ENCODE results near the gene CILP.

CILP gene

DNA sequence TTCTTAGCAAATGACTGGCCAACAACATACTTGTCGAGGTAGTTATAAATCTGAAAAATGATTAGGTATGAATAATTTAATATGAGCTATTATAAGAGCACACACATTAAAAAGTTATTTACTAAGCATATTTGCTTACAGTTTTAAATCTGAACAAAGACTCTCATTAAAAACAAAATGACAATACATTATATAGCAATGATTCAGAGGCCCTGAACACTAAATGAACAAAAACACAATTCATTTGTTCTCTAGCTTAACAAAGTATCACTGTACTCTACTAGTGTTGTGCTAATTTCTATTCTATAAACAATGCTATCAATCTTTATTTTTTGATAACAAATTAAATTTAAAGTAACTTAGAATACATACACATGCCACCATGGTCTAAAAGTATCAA is 47.1 kb downstream of the CILP start:
- POLR2A ChIA-PET = no interaction called here
- WGBS (ENCODE audit: insufficient coverage) = no CpG with 5 or more reads among the region's 1 CpG
- no peaks in the 10 kb centered on the region for H3K9me3 ChIP-seq (ENCODE audit: control extremely low read depth in 1 of 5, control insufficient read depth in 4 of 5, insufficient read depth in 2 of 5, low read depth in 1 of 5, low read length in 4 of 5)
- DNase-seq = no peak
- no peaks in the 10 kb centered on the region for H3K4me1 ChIP-seq (ENCODE audit: control extremely low read depth in 1 of 4, control insufficient read depth in 4 of 4, insufficient read depth in 4 of 4, low read length in 3 of 4)
- CTCF ChIA-PET = interaction anchor here (1.0 kb wide), 1 partner anchor 109 kb away, joined by 4 read pairs; no protein-coding TSS in a partner anchor
- H3K4me3 ChIP-seq (ENCODE audit: control insufficient read depth in 1 of 7, extremely low read depth in 1 of 7, insufficient read depth in 4 of 7, low read depth in 2 of 7, low read length in 6 of 7) = no peak overlapping the region
- H3K27ac ChIP-seq (ENCODE audit: insufficient read depth in 1 of 2, low read depth in 1 of 2, low read length in 2 of 2, poor library complexity in 1 of 2, severe bottlenecking in 2 of 2) = no peak overlapping the region
- H3K27me3 ChIP-seq (replicated peaks in 2 of 5; ENCODE audit: control insufficient read depth in 4 of 5, insufficient read depth in 5 of 5, low read length in 4 of 5) = no peaks in the 10 kb centered on the region
- peaks cover 0 to 49% (median 31%) of the 10 kb centered on the region in 4 experiments for H3K36me3 ChIP-seq (ENCODE audit: control insufficient read depth in 4 of 4, insufficient read depth in 4 of 4, low read length in 3 of 4)

DNA sequence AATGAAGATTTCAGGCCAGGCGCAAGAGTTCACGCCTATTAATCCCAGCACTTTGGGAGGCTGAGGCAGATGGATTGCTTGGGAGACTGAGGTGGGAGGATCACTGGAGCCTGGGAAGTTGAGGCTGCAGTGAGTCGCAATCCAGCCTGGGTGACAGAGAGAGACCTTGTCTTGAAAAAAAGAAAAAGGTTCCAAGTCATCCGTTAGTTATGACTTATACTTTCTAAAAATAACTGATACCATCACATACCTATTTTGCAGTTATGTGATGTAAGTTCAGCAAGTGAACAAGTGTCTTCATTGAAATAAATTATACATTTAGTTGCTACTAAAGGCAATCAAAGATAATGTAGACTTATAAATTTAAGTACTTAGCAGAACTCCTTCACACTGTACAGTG is 48.2 kb downstream of the CILP start:
- ChIA-PET CTCF (interaction anchor here (2.3 kb wide), 1 partner anchor 11 kb away, joined by 12 read pairs; no protein-coding TSS in a partner anchor), POLR2A (no interaction called here)
- Histone ChIP-seq H3K9me3 (ENCODE audit: control extremely low read depth in 1 of 5, control insufficient read depth in 4 of 5, insufficient read depth in 2 of 5, low read depth in 1 of 5, low read length in 4 of 5) (no peaks in the 10 kb centered on the region), H3K4me1 (ENCODE audit: control extremely low read depth in 1 of 4, control insufficient read depth in 4 of 4, insufficient read depth in 4 of 4, low read length in 3 of 4) (no peaks in the 10 kb centered on the region), H3K27ac (ENCODE audit: insufficient read depth in 1 of 2, low read depth in 1 of 2, low read length in 2 of 2, poor library complexity in 1 of 2, severe bottlenecking in 2 of 2) (no peak overlapping the region), H3K36me3 (ENCODE audit: control insufficient read depth in 4 of 4, insufficient read depth in 4 of 4, low read length in 3 of 4) (peaks cover 0 to 60% (median 33%) of the 10 kb centered on the region in 4 experiments), H3K27me3 (replicated peaks in 2 of 5; ENCODE audit: control insufficient read depth in 4 of 5, insufficient read depth in 5 of 5, low read length in 4 of 5) (no peaks in the 10 kb centered on the region), H3K4me3 (ENCODE audit: control insufficient read depth in 1 of 7, extremely low read depth in 1 of 7, insufficient read depth in 4 of 7, low read depth in 2 of 7, low read length in 6 of 7) (no peak overlapping the region)
- 96% methylated on average over 2 of the region's 4 CpGs for WGBS (ENCODE audit: insufficient coverage)
- no peak for DNase-seq

DNA sequence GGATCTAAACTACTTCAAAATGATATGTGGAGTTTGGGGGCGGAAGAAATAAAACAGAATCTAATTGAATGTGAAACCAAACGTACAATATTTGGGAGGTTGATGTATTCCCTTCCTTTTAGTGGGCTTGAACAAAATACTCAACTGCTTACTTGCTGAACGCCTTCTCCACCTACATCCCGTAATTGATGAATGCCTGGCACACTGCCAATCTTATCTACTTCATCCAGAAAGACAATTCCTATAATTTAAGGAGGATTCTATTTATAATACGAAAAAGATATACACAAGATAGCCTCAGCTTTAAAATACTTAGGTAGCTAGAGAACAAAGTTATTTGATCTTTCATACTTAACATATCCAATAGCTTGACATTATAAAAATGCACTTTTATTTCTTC is 54.6 kb downstream of the CILP start:
- POLR2A ChIA-PET = interaction anchor here (1.3 kb wide), 1 partner anchor 9 kb away, joined by 3 read pairs; no protein-coding TSS in a partner anchor
- no peak overlapping the region for H3K27ac ChIP-seq (ENCODE audit: insufficient read depth in 1 of 2, low read depth in 1 of 2, low read length in 2 of 2, poor library complexity in 1 of 2, severe bottlenecking in 2 of 2)
- DNase-seq = no peak
- peaks cover 11 to 76% (median 40%) of the 10 kb centered on the region in 4 experiments for H3K36me3 ChIP-seq (ENCODE audit: control insufficient read depth in 4 of 4, insufficient read depth in 4 of 4, low read length in 3 of 4)
- 100% methylated on average over 1 of the region's 5 CpGs for WGBS (ENCODE audit: insufficient coverage)
- CTCF ChIA-PET = interaction anchor here (0.8 kb wide), 1 partner anchor 103 kb away, joined by 3 read pairs; no protein-coding TSS in a partner anchor
- H3K27me3 ChIP-seq (replicated peaks in 2 of 5; ENCODE audit: control insufficient read depth in 4 of 5, insufficient read depth in 5 of 5, low read length in 4 of 5) = no peaks in the 10 kb centered on the region
- no peaks in the 10 kb centered on the region for H3K9me3 ChIP-seq (ENCODE audit: control extremely low read depth in 1 of 5, control insufficient read depth in 4 of 5, insufficient read depth in 2 of 5, low read depth in 1 of 5, low read length in 4 of 5)
- no peak overlapping the region for H3K4me3 ChIP-seq (ENCODE audit: control insufficient read depth in 1 of 7, extremely low read depth in 1 of 7, insufficient read depth in 4 of 7, low read depth in 2 of 7, low read length in 6 of 7)
- no peaks in the 10 kb centered on the region for H3K4me1 ChIP-seq (ENCODE audit: control extremely low read depth in 1 of 4, control insufficient read depth in 4 of 4, insufficient read depth in 4 of 4, low read length in 3 of 4)

DNA sequence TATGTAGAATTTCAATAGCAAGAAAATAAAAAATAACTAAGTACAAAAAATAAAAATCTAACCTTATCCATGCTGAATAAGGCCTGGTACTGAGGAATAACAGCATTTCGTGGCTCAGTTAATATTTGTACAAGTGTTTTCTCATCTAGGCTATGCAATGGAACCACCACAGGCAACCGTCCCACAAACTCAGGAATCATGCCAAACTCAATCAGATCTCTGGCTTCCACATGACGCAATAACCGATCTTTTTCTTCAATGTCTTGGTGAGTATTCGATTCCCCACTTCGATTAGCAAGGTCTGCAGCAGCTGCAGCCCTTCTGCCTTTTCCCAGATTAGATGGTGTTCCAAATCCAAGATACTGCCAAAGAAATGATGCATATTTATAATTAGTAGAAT is 56.6 kb downstream of the CILP start:
- H3K9me3 ChIP-seq (ENCODE audit: control extremely low read depth in 1 of 5, control insufficient read depth in 4 of 5, insufficient read depth in 2 of 5, low read depth in 1 of 5, low read length in 4 of 5) = no peaks in the 10 kb centered on the region
- H3K27me3 ChIP-seq (replicated peaks in 2 of 5; ENCODE audit: control insufficient read depth in 4 of 5, insufficient read depth in 5 of 5, low read length in 4 of 5) = no peaks in the 10 kb centered on the region
- WGBS (ENCODE audit: insufficient coverage) = 96% methylated on average over 4 of the region's 6 CpGs
- peaks cover 16 to 77% (median 41%) of the 10 kb centered on the region in 4 experiments for H3K36me3 ChIP-seq (ENCODE audit: control insufficient read depth in 4 of 4, insufficient read depth in 4 of 4, low read length in 3 of 4)
- no peaks in the 10 kb centered on the region for H3K4me1 ChIP-seq (ENCODE audit: control extremely low read depth in 1 of 4, control insufficient read depth in 4 of 4, insufficient read depth in 4 of 4, low read length in 3 of 4)
- no peak for DNase-seq
- POLR2A ChIA-PET = no interaction called here
- CTCF ChIA-PET = no interaction called here
- no peak overlapping the region for H3K27ac ChIP-seq (ENCODE audit: insufficient read depth in 1 of 2, low read depth in 1 of 2, low read length in 2 of 2, poor library complexity in 1 of 2, severe bottlenecking in 2 of 2)
- H3K4me3 ChIP-seq (ENCODE audit: control insufficient read depth in 1 of 7, extremely low read depth in 1 of 7, insufficient read depth in 4 of 7, low read depth in 2 of 7, low read length in 6 of 7) = no peak overlapping the region

DNA sequence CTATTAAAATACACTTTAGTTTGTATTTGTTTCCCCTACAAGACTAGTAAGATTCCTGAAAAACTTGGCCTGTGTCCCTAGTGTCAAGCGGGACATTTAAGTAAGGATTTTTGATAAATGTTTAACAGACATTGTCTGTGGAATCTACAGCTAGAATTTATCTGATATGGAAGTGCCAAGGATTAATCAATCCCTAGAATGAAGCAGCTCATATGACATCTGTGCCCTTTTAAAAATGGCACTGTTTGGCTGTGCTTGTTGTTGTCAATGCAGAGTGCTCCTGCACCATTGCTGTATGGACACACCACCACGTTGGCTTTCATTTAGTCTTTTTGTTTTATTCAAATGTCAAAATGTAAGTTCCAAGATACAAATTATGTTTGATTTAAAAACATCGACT is 63.4 kb downstream of the CILP start:
- ChIA-PET POLR2A (no interaction called here), CTCF (interaction anchor here (0.9 kb wide), 1 partner anchor 9 kb away, joined by 3 read pairs; no protein-coding TSS in a partner anchor)
- Histone ChIP-seq H3K27me3 (replicated peaks in 2 of 5; ENCODE audit: control insufficient read depth in 4 of 5, insufficient read depth in 5 of 5, low read length in 4 of 5) (no peaks in the 10 kb centered on the region), H3K9me3 (ENCODE audit: control extremely low read depth in 1 of 5, control insufficient read depth in 4 of 5, insufficient read depth in 2 of 5, low read depth in 1 of 5, low read length in 4 of 5) (no peaks in the 10 kb centered on the region), H3K36me3 (ENCODE audit: control insufficient read depth in 4 of 4, insufficient read depth in 4 of 4, low read length in 3 of 4) (peaks cover 10 to 32% (median 18%) of the 10 kb centered on the region in 4 experiments), H3K4me1 (ENCODE audit: control extremely low read depth in 1 of 4, control insufficient read depth in 4 of 4, insufficient read depth in 4 of 4, low read length in 3 of 4) (no peaks in the 10 kb centered on the region), H3K4me3 (ENCODE audit: control insufficient read depth in 1 of 7, extremely low read depth in 1 of 7, insufficient read depth in 4 of 7, low read depth in 2 of 7, low read length in 6 of 7) (no peak overlapping the region), H3K27ac (ENCODE audit: insufficient read depth in 1 of 2, low read depth in 1 of 2, low read length in 2 of 2, poor library complexity in 1 of 2, severe bottlenecking in 2 of 2) (no peak overlapping the region)
- DNase-seq = no peak
- WGBS (ENCODE audit: insufficient coverage) = no CpG with 5 or more reads among the region's 3 CpGs

DNA sequence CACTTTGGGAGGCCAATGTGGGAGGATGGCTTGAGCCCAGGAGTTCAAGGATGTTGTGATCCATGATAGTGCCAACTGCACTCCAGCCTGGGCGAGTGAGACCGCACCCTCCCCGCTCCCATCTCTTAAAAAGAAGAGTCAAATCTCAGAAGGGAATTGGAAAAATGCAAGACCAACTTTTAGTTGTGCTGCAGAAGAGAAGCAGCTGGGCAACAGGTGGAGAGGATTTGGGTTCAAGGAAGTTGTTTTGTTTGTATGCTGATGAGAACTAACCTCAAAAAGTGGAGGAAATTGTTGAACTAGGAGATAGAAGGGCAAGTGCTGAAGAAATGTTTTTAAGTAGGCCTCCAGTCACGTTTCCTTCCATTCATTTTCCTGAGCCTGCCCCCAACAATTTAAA is 64.8 kb downstream of the CILP start:
- ChIA-PET POLR2A (interaction anchor here (1.8 kb wide), 1 partner anchor 35 kb away, joined by 3 read pairs; no protein-coding TSS in a partner anchor), CTCF (no interaction called here)
- Histone ChIP-seq H3K27ac (ENCODE audit: insufficient read depth in 1 of 2, low read depth in 1 of 2, low read length in 2 of 2, poor library complexity in 1 of 2, severe bottlenecking in 2 of 2) (no peak overlapping the region), H3K9me3 (ENCODE audit: control extremely low read depth in 1 of 5, control insufficient read depth in 4 of 5, insufficient read depth in 2 of 5, low read depth in 1 of 5, low read length in 4 of 5) (no peaks in the 10 kb centered on the region), H3K36me3 (ENCODE audit: control insufficient read depth in 4 of 4, insufficient read depth in 4 of 4, low read length in 3 of 4) (peaks cover 7 to 24% (median 13%) of the 10 kb centered on the region in 4 experiments), H3K4me3 (ENCODE audit: control insufficient read depth in 1 of 7, extremely low read depth in 1 of 7, insufficient read depth in 4 of 7, low read depth in 2 of 7, low read length in 6 of 7) (no peak overlapping the region), H3K27me3 (replicated peaks in 2 of 5; ENCODE audit: control insufficient read depth in 4 of 5, insufficient read depth in 5 of 5, low read length in 4 of 5) (no peaks in the 10 kb centered on the region), H3K4me1 (ENCODE audit: control extremely low read depth in 1 of 4, control insufficient read depth in 4 of 4, insufficient read depth in 4 of 4, low read length in 3 of 4) (no peaks in the 10 kb centered on the region)
- WGBS (ENCODE audit: insufficient coverage) = 84% methylated on average over 2 of the region's 4 CpGs
- DNase-seq = no peak

Measured in common myeloid progenitor, CD34-positive (primary cell).